Measurements from ENCODE around the gene PATL1.
"Not testable (repeated sequence)": the region's sequence is repeated elsewhere in the genome, so short reads cannot be mapped to it uniquely, and the experiment has no call there.

Gene PATL1

GRCh38 chr11:59647245-59647980, 21.4 kb downstream of the PATL1 start:
- CTCF ChIA-PET, result no interaction called here

DNA sequence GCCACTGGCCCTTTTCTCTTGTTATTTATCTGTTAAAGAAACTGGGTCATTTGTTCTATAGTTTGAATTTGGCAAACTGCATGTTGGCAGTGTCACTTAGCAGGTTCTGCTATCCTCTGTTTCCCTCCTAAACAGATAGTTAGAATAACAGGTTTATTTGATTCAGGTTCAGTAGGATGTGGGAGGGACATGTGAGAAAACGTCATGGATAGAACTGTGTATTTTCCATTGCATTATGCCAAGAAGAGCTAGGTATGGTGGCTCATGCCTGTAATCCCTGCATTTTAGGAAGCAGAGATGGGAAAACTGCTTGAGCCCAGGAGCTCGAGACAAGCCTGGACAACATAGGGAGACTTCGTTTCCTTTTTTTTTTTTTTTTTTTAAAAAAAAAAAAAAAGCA, 24.3 kb downstream of the PATL1 start:
- CTCF ChIA-PET, result interaction anchor here (1.0 kb wide), 1 partner anchor 15 kb away, joined by 3 read pairs; no protein-coding TSS in a partner anchor
- DNase-seq (ENCODE audit: extremely low spot score), result no peak
- TF ChIP-seq CTCF (IDR thresholded peaks at IDR 0.05; ENCODE audit: control extremely low read depth, extremely low read depth, low read depth, missing control alignments), result no peak
- POLR2A ChIA-PET, result interaction anchor here (0.7 kb wide), 1 partner anchor 29 kb away, joined by 3 read pairs; no protein-coding TSS in a partner anchor

More at GRCh38 chr11:59647245-59647980, 21.4 kb downstream of the PATL1 start:
- POLR2A ChIA-PET, result interaction anchor here (0.6 to 0.7 kb wide), 2 partner anchors 17 to 1079 kb away, joined by 3 read pairs; no protein-coding TSS in a partner anchor
- TF ChIP-seq CTCF (IDR thresholded peaks at IDR 0.05; ENCODE audit: control extremely low read depth, extremely low read depth, low read depth, missing control alignments), result no peak
- no peak for DNase-seq (ENCODE audit: extremely low spot score)

DNA sequence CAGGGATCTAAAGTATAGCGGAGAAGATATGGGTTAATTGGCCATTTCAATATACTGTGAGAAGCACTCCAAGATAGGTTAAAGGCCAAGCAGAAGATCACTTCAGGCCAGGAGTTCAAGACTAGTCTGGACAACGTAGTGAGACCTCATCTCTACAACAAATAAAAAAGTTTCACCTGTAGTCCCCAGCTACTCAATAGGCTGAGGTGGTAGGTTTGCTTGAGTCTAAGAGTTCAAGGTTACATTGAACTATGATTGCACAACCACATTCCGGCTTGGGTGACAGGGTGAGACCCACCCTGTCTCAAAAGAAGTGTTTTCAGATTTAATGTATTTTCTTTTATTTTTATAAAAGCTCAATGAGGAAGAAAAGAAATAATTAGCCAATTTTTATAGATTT, 25.4 kb downstream of the PATL1 start:
- ChIA-PET POLR2A (no interaction called here), CTCF (interaction anchor here (1.0 to 2.1 kb wide), 4 partner anchors 10 to 32 kb away, joined by 3 to 6 read pairs (median 4); no protein-coding TSS in a partner anchor)
- DNase-seq (ENCODE audit: extremely low spot score), result no peak

DNA sequence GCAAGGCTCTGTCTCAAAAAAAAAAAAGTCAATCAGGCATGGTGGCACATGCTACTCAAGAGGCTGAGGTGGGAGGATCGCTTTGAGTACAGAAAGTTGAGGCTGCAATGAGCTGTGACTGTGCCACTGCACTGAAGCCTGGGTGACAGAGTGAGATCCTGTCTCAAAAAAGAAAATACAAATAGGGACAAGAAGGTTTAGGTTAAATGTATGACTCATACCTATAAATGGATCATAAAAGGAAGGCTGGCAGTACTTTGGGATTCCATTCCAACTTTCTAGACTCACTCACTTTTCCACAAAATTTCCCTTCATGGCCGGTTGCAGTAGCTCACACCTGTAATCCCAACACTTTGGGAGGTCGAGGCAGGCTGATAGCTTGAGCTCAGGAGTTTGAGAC, 27.7 kb downstream of the PATL1 start:
- no peak for TF ChIP-seq CTCF (IDR thresholded peaks at IDR 0.05; ENCODE audit: control extremely low read depth, extremely low read depth, low read depth, missing control alignments)
- ChIA-PET POLR2A (no interaction called here), CTCF (no interaction called here)
- DNase-seq (ENCODE audit: extremely low spot score), result no peak

More for the DNA sequence above, 25.4 kb downstream of the PATL1 start:
- TF ChIP-seq CTCF (IDR thresholded peaks at IDR 0.05; ENCODE audit: control extremely low read depth, extremely low read depth, low read depth, missing control alignments), result no peak

- POLR2A ChIA-PET, result interaction anchor here (0.6 kb wide), 1 partner anchor 16 kb away, joined by 3 read pairs; no protein-coding TSS in a partner anchor
- TF ChIP-seq CTCF (IDR thresholded peaks at IDR 0.05; ENCODE audit: control extremely low read depth, extremely low read depth, low read depth, missing control alignments), result no peak
- CTCF ChIA-PET, result interaction anchor here (0.7 to 2.4 kb wide), 3 partner anchors 14 to 19 kb away, joined by 3 to 8 read pairs (median 4); partner anchors contain the start of gene OSBP
- DNase-seq (ENCODE audit: extremely low spot score), result no peak
These were observed 38.3 kb downstream of the PATL1 start for GRCh38 chr11:59630493-59630892.

- no peak for TF ChIP-seq CTCF (IDR thresholded peaks at IDR 0.05; ENCODE audit: control extremely low read depth, extremely low read depth, low read depth, missing control alignments)
- CTCF ChIA-PET, result interaction anchor here (0.7 to 2.4 kb wide), 4 partner anchors 14 to 81 kb away, joined by 3 to 8 read pairs (median 4); partner anchors contain the start of gene OSBP
- DNase-seq (ENCODE audit: extremely low spot score), result no peak
- POLR2A ChIA-PET, result interaction anchor here (0.6 kb wide), 1 partner anchor 17 kb away, joined by 3 read pairs; no protein-coding TSS in a partner anchor
These were observed 38.8 kb downstream of the PATL1 start for GRCh38 chr11:59629996-59630395.

DNA sequence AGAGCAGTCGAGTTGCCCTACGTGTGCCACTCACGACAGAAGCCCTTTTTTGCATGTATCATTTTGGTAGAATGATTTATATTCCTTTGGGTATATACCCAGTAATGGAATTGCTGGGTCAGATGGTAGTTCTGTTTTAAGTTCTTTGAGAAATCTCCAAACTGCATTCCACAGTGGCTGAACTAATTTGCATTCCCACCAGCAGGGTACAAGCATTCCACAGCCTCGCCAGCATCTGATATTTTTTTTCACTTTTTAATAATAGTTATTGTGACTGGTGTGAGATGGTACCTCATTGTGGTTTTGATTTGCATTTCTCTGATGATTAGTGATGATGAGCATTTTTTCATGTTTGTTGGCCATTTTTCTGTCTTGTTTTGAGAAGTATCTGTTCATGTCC, 41.9 kb downstream of the PATL1 start:
- DNase-seq (ENCODE audit: extremely low spot score); CTCF ChIA-PET; POLR2A ChIA-PET: not testable (repeated sequence)
